NT2/D1 (cell line): ENCODE measurements around the gene TFIP11.

Experiments
- YY1 ChIP-seq: IDR thresholded peaks from 2 replicates; pipeline ENCODE4 v1.6.1; 2011; ENCODE audit not compliant: insufficient read length, insufficient read depth
- ZNF274 ChIP-seq: IDR thresholded peaks from 2 replicates; pipeline ENCODE4 v1.6.1; 2011; ENCODE audit warnings: mild to moderate bottlenecking, low read depth, low read length

DNA sequence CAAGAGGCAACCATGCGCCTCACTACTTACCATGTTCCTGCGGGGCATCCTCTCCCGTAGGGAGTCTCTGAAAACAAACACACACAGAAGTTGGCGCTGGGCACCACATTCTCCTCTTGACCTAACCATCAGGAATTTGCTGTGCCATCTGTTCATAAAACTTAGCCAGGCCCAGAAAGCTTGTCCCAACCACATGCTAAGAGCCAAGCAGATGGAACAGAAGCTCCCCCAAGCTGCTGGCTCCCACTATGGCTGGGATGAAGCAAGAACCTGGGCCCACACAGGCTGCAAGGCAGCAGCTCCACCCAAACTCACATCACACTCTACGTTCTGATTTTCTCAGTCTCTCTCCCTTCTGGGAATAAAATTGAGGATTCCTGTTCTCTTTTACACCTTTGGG, 46.1 kb downstream of the TFIP11 start:
- TF ChIP-seq YY1 (no peak), ZNF274 (no peak)
